ENCODE results near the gene HLA-C. TPM values are rescaled to one million over a fixed set of nuclear protein-coding genes. Genes with fewer than 3 reads are reported as not detected.
A peak's percentile ranks its signal among the peaks of the same experiment; 100 is the strongest.

The HLA-C gene
- total and polyA plus RNA-seq, 10 of the 15 experiments (the other 5 are each of a cell fraction or from before 2014, with no cell fraction given), result 121 to 1,092 (median 806) TPM

DNA sequence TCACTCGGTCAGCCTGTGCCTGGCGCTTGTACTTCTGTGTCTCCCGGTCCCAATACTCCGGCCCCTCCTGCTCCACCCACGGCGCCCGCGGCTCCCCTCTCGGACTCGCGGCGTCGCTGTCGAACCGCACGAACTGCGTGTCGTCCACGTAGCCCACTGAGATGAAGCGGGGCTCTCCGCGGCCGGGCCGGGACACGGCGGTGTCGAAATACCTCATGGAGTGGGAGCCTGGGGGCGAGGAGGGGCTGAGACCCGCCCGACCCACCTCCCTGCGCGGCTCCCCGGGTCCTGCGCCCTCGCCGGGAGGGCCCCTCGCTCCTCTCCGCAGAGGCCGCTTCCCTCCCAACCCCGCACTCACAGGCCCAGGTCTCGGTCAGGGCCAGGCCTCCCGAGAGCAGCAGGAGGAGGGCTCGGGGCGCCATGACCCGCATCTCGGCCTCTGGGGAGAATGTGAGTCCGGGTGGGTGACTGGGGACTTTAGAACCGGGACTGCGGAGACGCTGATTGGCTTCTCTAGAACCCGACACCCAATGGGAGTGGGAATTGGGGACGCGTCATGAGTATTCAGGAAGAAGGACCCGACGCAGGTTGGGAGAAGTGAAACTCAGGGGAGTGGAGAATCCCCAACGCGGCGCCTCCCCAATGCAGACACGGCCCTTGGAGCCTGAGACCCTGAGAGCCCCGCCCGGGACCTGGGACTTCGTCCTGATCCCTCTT lies at the start of gene HLA-C (continued):
- TF ChIP-seq HCFC1 (IDR thresholded peaks at IDR 0.05; ENCODE audit: low read length), result 0 out of 2 replicates have a peak, but pooled peaks have one; percentile 6
- no peak for TF ChIP-seq ESRRA (IDR thresholded peaks at IDR 0.05; ENCODE audit: low read length)
- peak in 1 of 2 experiments; percentile 88; a peak in 1 of 4 replicates for TF ChIP-seq CEBPB (IDR thresholded peaks at IDR 0.05; ENCODE audit: borderline replicate concordance in 1 of 2, low read depth in 2 of 2, low read length in 2 of 2)
- no peak for TF ChIP-seq ZNF207 (IDR thresholded peaks at IDR 0.05; ENCODE audit: borderline replicate concordance)
- TF ChIP-seq ZSCAN29 (IDR thresholded peaks at IDR 0.05), result no peak
- TF ChIP-seq ZZZ3 (IDR thresholded peaks at IDR 0.05; ENCODE audit: control insufficient read depth, insufficient read length, low read depth), result no peak
- no peak for TF ChIP-seq NFYA (IDR thresholded peaks at IDR 0.05; ENCODE audit: borderline replicate concordance, low read depth, low read length)
- no peak; the same call in 1 of the 2 replicates for TF ChIP-seq CBFB (IDR thresholded peaks at IDR 0.05; ENCODE audit: low read depth)
- TF ChIP-seq NRF1 (conservative IDR thresholded peaks at IDR 0.05; ENCODE audit: low read depth, low read length), result no peak
- peak; percentile 95 for TF ChIP-seq POLR2A (IDR thresholded peaks at IDR 0.05; ENCODE audit: low read depth, low read length)
- TF ChIP-seq, protein P1, sequence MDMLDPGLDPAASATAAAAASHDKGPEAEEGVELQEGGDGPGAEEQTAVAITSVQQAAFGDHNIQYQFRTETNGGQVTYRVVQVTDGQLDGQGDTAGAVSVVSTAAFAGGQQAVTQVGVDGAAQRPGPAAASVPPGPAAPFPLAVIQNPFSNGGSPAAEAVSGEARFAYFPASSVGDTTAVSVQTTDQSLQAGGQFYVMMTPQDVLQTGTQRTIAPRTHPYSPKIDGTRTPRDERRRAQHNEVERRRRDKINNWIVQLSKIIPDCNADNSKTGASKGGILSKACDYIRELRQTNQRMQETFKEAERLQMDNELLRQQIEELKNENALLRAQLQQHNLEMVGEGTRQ (IDR thresholded peaks at IDR 0.05; ENCODE audit: borderline replicate concordance, low read depth, low read length), result no peak
- TF ChIP-seq NR2C2 (IDR thresholded peaks at IDR 0.05; ENCODE audit: borderline replicate concordance, control insufficient read depth, insufficient read length, low read depth), result no peak
- no peak for TF ChIP-seq RBBP5 (conservative IDR thresholded peaks at IDR 0.05)
- peak; percentile 7 for TF ChIP-seq RELA (IDR thresholded peaks at IDR 0.05; ENCODE audit: borderline replicate concordance, partially characterized antibody)
- TF ChIP-seq EGR1 (IDR thresholded peaks at IDR 0.05; ENCODE audit: borderline replicate concordance in 1 of 2, low read depth in 2 of 2, low read length in 2 of 2), result no peak
- TF ChIP-seq MYB (IDR thresholded peaks at IDR 0.05; ENCODE audit: borderline replicate concordance, low read depth, low read length), result no peak
- TF ChIP-seq FOS (IDR thresholded peaks at IDR 0.05; ENCODE audit: borderline replicate concordance, extremely low read depth, insufficient read length), result peak; percentile 25
- TF ChIP-seq KAT2A (conservative IDR thresholded peaks at IDR 0.05; ENCODE audit: control insufficient read depth, low read depth, low read length), result no peak
- TF ChIP-seq, protein P2, sequence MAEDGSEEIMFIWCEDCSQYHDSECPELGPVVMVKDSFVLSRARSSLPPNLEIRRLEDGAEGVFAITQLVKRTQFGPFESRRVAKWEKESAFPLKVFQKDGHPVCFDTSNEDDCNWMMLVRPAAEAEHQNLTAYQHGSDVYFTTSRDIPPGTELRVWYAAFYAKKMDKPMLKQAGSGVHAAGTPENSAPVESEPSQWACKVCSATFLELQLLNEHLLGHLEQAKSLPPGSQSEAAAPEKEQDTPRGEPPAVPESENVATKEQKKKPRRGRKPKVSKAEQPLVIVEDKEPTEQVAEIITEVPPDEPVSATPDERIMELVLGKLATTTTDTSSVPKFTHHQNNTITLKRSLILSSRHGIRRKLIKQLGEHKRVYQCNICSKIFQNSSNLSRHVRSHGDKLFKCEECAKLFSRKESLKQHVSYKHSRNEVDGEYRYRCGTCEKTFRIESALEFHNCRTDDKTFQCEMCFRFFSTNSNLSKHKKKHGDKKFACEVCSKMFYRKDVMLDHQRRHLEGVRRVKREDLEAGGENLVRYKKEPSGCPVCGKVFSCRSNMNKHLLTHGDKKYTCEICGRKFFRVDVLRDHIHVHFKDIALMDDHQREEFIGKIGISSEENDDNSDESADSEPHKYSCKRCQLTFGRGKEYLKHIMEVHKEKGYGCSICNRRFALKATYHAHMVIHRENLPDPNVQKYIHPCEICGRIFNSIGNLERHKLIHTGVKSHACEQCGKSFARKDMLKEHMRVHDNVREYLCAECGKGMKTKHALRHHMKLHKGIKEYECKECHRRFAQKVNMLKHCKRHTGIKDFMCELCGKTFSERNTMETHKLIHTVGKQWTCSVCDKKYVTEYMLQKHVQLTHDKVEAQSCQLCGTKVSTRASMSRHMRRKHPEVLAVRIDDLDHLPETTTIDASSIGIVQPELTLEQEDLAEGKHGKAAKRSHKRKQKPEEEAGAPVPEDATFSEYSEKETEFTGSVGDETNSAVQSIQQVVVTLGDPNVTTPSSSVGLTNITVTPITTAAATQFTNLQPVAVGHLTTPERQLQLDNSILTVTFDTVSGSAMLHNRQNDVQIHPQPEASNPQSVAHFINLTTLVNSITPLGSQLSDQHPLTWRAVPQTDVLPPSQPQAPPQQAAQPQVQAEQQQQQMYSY (CRISPR knock-in tag; IDR thresholded peaks at IDR 0.05), result no peak
- TF ChIP-seq PAX8 (IDR thresholded peaks at IDR 0.05), result no peak
- TF ChIP-seq MYC (IDR thresholded peaks at IDR 0.05; ENCODE audit: insufficient read depth, insufficient read length, insufficient replicate concordance, low read length, severe bottlenecking), result no peak
- no peak for TF ChIP-seq NKRF (conservative IDR thresholded peaks at IDR 0.05)
- TF ChIP-seq, protein P3, sequence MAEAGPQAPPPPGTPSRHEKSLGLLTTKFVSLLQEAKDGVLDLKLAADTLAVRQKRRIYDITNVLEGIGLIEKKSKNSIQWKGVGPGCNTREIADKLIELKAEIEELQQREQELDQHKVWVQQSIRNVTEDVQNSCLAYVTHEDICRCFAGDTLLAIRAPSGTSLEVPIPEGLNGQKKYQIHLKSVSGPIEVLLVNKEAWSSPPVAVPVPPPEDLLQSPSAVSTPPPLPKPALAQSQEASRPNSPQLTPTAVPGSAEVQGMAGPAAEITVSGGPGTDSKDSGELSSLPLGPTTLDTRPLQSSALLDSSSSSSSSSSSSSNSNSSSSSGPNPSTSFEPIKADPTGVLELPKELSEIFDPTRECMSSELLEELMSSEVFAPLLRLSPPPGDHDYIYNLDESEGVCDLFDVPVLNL (IDR thresholded peaks at IDR 0.05; ENCODE audit: low read depth, low read length), result no peak

All from GM12878 (cell line).